Measurements from ENCODE around the gene SORL1. TPM values are rescaled to one million over a fixed set of nuclear protein-coding genes. Genes with fewer than 3 reads are reported as not detected.
A peak's percentile ranks its signal among the peaks of the same experiment; 100 is the strongest.

The SORL1 gene
- total and polyA plus RNA-seq, 2 of the 13 experiments (the other 11 are each of a cell fraction or from before 2014, with no cell fraction given) = 21.3 to 148 TPM

DNA sequence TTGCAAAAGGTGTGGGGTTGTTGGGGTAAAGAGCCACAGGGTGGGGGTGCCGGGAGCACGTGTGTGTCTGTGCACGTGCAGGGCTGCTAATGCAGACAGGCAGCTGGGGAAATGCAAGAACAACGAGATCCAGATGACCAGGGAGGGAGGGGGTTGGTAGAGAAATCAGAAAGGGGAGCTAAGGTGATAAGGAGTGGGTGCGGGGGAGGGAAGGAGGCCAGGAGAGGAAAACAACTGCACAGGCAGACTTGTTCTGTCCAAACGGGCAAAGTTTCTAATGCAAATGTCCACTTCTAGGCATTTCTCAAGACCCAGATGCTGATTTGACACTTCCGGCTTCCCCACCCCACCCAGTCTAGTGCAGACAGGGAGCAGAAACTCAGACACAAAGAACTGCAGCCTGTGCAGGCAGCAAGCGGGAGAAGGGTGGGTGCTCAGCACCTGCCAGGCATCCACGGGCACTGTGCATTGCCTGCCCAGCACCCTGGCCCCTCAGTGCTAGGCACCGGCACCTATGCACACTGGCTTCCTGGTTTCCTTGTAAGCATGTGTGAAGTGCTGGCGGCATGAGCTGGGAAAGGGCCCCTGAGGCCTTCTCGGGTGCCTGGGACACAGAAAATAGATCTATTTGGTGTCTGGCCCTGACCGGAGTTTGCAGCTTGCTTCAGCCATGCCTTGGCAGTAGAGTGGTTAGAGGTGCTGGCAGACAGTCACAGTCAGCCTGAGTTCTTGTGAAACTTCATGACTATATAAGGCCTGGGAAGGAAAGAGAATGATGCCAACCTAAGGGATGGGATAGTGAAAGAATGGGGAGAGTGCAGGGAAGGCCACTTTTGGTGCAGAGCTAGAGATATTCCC is 220.7 kb downstream of the SORL1 start:
- intact Hi-C loops (cut with micrococcal nuclease; ENCODE audit: unreplicated experiment) (no loop called here), in situ Hi-C loops (cut with HindIII; ENCODE audit: extremely low pct_ligation_motif_present, low pct_unique_long_range_greater_than_20kb) (no loop called here)
- ChIA-PET POLR2A (no interaction called here), CTCF (ENCODE audit: low intra/inter-chr PET ratio, low total read pairs) (no interaction called here)
- Histone ChIP-seq H3K9me3 (ENCODE audit: low read length) (no peaks in the 10 kb centered on the region), H4K20me1 (ENCODE audit: insufficient read depth, low read length) (no peaks in the 10 kb centered on the region), H3K79me2 (ENCODE audit: insufficient read depth, low read length) (no peaks in the 10 kb centered on the region), H3K4me2 (ENCODE audit: low read depth, low read length) (no peak overlapping the region), H3K4me3 (replicated peaks in 1 of 3; ENCODE audit: insufficient read depth in 1 of 3, low read depth in 2 of 3, low read length in 3 of 3) (no peak overlapping the region), H3K9ac (ENCODE audit: insufficient read depth, low read depth, low read length) (no peak overlapping the region), H3K36me3 (replicated peaks in 1 of 2; ENCODE audit: control insufficient read depth in 1 of 2, insufficient read depth in 2 of 2, low read length in 2 of 2) (no peaks in the 10 kb centered on the region), H3K4me1 (ENCODE audit: insufficient read depth, low read length) (no peaks in the 10 kb centered on the region), H2AFZ (ENCODE audit: low read length) (no peak overlapping the region), H3K27ac (ENCODE audit: extremely low read length, insufficient read depth, low read length) (no peak overlapping the region), H3K27me3 (ENCODE audit: control insufficient read depth in 1 of 2, insufficient read depth in 2 of 2, low read length in 2 of 2) (peaks cover 3 to 15% of the 10 kb centered on the region in 2 experiments; a peak in 2 of 5 replicates)
- no peak for ATAC-seq
- no TSS peak for BruUV-seq (replicated peaks)
- WGBS (ENCODE audit: low lambda C conversion rate) = 29% methylated on average over 9 of the region's 13 CpGs
- DNase-seq (ENCODE audit: low spot score) = no peak
- FAIRE-seq = no peak
- TF ChIP-seq MAFF (IDR thresholded peaks at IDR 0.05; ENCODE audit: low read depth, low read length) = 0 out of 2 replicates have a peak, but pooled peaks have one; percentile 4
- TF ChIP-seq SPEN (CRISPR knock-in tag; IDR thresholded peaks at IDR 0.05; ENCODE audit: low read depth) = no peak

DNA sequence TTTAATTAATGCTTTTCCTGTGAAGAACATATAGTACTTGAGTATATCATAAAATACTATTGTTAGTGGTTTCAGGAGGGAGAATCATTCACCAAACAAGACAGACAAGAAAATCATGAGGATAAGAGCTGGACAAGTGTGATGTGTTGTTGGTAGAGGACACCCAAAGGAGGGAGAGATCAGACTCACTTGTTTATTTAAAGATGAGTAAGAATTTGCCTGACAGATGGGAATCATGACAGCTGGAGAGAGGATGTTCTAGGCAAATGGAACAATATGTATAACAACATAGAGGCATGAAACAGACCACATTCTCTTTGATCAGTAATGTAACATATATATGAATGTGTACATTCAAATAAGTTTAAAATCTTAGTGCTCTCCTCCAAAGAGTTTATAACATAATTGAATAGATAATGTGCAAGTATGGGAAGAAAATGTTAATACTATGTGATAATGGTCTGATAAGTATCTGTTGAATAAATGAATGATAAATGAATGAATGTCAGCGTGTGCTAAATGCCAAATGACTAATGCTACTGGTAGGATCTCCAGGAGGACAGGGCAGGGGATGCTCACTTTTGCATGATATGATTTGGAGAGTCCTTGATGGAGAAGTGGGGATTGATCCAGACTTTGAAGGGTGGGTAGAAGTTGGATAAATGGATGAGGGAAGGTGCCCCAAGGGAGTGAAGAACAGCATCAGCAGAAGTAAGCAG is 229.6 kb downstream of the SORL1 start:
- no peak overlapping the region for H3K4me3 ChIP-seq (replicated peaks in 1 of 3; ENCODE audit: insufficient read depth in 1 of 3, low read depth in 2 of 3, low read length in 3 of 3)
- ATAC-seq (no peak), FAIRE-seq (no peak), DNase-seq (ENCODE audit: low spot score) (no peak)
- H3K9me3 ChIP-seq (ENCODE audit: low read length) = no peaks in the 10 kb centered on the region
- CTCF ChIA-PET (ENCODE audit: low intra/inter-chr PET ratio, low total read pairs) = no interaction called here
- H3K4me2 ChIP-seq (ENCODE audit: low read depth, low read length) = no peak overlapping the region
- intact Hi-C loops (cut with micrococcal nuclease; ENCODE audit: unreplicated experiment) (no loop called here), in situ Hi-C loops (cut with HindIII; ENCODE audit: extremely low pct_ligation_motif_present, low pct_unique_long_range_greater_than_20kb) (no loop called here)
- H3K9ac ChIP-seq (ENCODE audit: insufficient read depth, low read depth, low read length) = no peak overlapping the region
- no peak overlapping the region for H2AFZ ChIP-seq (ENCODE audit: low read length)
- no TSS peak for BruUV-seq (replicated peaks)
- no peaks in the 10 kb centered on the region for H4K20me1 ChIP-seq (ENCODE audit: insufficient read depth, low read length)
- H3K36me3 ChIP-seq (replicated peaks in 1 of 2; ENCODE audit: control insufficient read depth in 1 of 2, insufficient read depth in 2 of 2, low read length in 2 of 2) = no peaks in the 10 kb centered on the region
- POLR2A ChIA-PET = no interaction called here
- no peaks in the 10 kb centered on the region for H3K4me1 ChIP-seq (ENCODE audit: insufficient read depth, low read length)
- H3K27me3 ChIP-seq (ENCODE audit: control insufficient read depth in 1 of 2, insufficient read depth in 2 of 2, low read length in 2 of 2) = no peaks in the 10 kb centered on the region; a peak in 1 of 5 replicates
- H3K27ac ChIP-seq (ENCODE audit: extremely low read length, insufficient read depth, low read length) = no peak overlapping the region
- no peaks in the 10 kb centered on the region for H3K79me2 ChIP-seq (ENCODE audit: insufficient read depth, low read length)
- WGBS (ENCODE audit: low lambda C conversion rate) = 33% methylated on average over 1 of the region's 1 CpG
- TF ChIP-seq, protein P1, sequence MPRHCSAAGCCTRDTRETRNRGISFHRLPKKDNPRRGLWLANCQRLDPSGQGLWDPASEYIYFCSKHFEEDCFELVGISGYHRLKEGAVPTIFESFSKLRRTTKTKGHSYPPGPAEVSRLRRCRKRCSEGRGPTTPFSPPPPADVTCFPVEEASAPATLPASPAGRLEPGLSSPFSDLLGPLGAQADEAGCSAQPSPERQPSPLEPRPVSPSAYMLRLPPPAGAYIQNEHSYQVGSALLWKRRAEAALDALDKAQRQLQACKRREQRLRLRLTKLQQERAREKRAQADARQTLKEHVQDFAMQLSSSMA (CRISPR knock-in tag; IDR thresholded peaks at IDR 0.05) = no peak
- TF ChIP-seq, protein P2, sequence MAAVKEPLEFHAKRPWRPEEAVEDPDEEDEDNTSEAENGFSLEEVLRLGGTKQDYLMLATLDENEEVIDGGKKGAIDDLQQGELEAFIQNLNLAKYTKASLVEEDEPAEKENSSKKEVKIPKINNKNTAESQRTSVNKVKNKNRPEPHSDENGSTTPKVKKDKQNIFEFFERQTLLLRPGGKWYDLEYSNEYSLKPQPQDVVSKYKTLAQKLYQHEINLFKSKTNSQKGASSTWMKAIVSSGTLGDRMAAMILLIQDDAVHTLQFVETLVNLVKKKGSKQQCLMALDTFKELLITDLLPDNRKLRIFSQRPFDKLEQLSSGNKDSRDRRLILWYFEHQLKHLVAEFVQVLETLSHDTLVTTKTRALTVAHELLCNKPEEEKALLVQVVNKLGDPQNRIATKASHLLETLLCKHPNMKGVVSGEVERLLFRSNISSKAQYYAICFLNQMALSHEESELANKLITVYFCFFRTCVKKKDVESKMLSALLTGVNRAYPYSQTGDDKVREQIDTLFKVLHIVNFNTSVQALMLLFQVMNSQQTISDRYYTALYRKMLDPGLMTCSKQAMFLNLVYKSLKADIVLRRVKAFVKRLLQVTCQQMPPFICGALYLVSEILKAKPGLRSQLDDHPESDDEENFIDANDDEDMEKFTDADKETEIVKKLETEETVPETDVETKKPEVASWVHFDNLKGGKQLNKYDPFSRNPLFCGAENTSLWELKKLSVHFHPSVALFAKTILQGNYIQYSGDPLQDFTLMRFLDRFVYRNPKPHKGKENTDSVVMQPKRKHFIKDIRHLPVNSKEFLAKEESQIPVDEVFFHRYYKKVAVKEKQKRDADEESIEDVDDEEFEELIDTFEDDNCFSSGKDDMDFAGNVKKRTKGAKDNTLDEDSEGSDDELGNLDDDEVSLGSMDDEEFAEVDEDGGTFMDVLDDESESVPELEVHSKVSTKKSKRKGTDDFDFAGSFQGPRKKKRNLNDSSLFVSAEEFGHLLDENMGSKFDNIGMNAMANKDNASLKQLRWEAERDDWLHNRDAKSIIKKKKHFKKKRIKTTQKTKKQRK (IDR thresholded peaks at IDR 0.05; ENCODE audit: low read length) = no peak
- TF ChIP-seq SMARCE1 (IDR thresholded peaks at IDR 0.05; ENCODE audit: borderline replicate concordance) (no peak), ZFP90 (CRISPR knock-in tag; IDR thresholded peaks at IDR 0.05; ENCODE audit: borderline replicate concordance) (no peak)
- TF ChIP-seq, protein P3, sequence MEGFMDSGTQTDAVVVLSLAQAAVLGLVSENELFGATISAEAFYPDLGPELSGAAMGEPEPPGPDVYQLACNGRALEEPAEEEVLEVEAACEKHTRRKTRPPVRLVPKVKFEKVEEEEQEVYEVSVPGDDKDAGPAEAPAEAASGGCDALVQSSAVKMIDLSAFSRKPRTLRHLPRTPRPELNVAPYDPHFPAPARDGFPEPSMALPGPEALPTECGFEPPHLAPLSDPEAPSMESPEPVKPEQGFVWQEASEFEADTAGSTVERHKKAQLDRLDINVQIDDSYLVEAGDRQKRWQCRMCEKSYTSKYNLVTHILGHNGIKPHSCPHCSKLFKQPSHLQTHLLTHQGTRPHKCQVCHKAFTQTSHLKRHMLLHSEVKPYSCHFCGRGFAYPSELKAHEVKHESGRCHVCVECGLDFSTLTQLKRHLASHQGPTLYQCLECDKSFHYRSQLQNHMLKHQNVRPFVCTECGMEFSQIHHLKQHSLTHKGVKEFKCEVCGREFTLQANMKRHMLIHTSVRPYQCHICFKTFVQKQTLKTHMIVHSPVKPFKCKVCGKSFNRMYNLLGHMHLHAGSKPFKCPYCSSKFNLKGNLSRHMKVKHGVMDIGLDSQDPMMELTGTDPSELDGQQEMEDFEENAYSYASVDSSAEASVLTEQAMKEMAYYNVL (CRISPR knock-in tag; IDR thresholded peaks at IDR 0.05; ENCODE audit: borderline replicate concordance) = no peak

Data from HepG2 (cell line).